SH-SY5Y (cell line): ENCODE measurements around the gene SEC11A.

Experiments used
- GATA2 ChIP-seq: IDR thresholded peaks from 2 replicates; pipeline ENCODE4 v1.6.1; 2011; ENCODE audit warnings: mild to moderate bottlenecking, low read depth, low read length
- GATA3 ChIP-seq: IDR thresholded peaks from 2 replicates; pipeline ENCODE4 v1.6.1; 2011; ENCODE audit warnings: low read depth, mild to moderate bottlenecking, low read length, moderate library complexity

SEC11A gene

DNA sequence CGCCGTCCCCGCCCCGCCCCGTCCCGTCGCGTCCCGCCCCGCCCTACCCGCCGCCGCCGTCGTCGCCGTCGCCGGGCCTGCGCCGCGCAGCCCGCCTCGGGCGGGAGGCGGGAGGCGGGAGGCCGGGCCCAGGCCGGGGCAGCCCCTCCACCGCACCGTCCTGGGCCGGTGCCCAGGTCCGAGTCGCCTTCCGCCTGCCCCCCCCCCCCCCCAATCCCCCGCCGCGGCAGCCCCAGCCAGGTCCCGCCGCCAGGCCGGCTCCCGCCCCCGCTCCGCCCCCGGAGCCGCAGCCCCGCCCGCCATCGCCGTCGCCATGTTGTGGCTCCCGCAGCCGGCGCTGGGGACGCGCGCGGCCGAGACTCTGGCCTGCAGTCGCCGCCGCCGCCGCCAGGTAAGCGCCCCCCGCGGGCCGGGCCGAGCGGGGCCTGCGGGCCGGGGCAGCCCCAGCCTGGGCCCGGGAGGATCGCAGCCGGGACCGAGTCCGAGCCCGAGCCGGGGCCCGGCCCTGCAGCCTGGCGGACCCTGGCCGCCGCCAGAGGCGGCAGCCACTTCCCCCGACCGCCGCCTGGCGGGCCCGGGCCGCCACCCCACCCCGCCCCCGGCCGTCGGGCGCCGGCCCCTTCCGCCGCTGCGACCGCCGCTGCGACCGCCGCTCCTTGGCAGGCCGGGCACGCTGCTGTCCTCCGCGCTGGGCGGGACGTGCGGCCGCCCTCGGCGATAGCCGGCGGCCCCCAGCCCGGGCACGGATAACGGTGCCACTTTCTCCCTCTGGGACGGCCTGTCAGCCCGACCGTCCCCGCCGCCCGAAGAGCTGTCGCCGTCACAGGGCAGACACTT, 32.6 kb upstream of the SEC11A start, which contains the start of gene ZNF592:
ZNF592 (plus strand) TSS at position 319 of the 837 bp plus-strand sequence. CDS start 34,084 bp downstream, outside the sequence.
- TF ChIP-seq GATA2: no peak
- TF ChIP-seq GATA3: no peak

DNA sequence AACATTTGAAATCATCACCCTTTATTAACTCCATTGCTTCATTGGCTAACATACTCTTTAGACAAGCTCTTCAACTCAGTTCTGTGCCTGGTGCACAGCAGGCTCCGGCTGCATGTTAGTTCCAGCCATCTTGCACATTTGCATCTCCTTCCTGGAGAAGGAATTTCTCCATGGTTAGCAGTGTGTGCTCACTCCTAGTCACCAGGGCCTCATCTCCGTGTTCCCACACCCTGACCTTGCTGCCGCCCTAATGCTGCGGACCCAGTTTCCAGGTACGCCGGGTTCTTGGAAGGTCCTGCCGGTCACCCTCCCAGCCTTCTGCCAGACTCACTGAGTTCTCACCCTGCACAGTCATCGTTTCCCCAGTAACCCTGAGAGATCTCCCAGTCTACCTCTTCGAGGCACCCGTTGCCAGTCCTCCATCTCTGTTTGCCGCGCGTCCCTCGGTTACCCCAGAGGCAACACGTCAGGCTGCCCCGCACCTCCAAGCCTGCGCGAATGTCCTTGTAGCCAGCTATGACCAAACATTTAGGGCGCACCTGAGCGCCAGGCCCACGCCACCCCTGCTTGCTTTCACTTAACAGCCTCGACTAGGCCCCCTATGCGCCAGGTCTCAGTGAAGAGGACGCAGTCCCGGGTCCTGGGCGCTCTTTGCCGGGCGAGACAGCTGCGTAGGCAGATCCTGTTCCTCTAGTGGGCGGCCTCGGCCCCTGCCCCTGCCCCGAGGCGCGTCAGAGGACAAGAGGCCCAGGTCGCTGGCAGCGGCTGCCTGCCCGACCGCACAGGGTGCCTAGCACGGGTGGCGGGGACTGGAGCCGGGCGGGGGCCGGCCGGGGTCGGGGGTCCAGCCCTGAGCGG, 31.7 kb upstream of the SEC11A start:
- TF ChIP-seq GATA3: no peak

DNA sequence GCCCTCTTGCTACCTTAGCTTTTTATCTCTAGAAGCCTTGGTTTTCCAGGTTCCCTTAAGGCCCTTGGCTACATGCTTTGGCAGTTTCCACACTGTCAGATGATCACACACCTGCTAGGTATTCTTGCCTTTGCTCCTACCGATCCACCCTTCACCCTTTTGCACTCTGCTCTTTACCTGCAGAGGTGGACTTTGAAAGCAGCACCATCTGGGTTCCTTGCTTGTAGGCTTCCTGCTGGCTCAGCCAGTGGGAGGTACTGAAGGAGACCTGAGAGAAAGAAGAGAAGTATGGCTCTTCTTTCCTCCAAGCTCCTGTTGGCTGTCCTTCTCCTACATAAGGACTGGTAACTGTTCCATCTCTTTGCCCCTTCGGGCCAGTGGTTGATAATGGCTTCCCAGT, 25.2 kb upstream of the SEC11A start:
- TF ChIP-seq GATA2: no peak
- TF ChIP-seq GATA3: no peak

DNA sequence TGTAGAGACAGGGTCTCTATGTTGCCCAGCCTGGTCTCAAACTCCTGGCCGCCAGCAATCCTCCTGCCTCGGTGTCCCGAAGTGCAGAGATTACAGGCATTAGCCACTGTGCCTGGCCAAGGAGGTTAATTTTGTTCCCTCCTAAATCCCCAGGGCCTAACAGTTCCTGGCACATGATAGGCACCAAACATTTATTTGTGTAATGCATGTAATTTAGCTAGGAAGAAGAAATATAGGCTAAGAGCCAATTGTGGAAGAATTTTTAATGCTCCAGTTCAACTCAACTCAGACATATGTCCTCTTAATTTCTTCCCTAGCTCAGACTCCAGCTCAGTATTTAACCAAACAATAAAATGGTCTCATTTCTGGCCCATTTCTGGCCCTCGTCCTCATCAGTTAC, 24.8 kb upstream of the SEC11A start:
- no peak for TF ChIP-seq GATA2
- TF ChIP-seq GATA3: no peak

DNA sequence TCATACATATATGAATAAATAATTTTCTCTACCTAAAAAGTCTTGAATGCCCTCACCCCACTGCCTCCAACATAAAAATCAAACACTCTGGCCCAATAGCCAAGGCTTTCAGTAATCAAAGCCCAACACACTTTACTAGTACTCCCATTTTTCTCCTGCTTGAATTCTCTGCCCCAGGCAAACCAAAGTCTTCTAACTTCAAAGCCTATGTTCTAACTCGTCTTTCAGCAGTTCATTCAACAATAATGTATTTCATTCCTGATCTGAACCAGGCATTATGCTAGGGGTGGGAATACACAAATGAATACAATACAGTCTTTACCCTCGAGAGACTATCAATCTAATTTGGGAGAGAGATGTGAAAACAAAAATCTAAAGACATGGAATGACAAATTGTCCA, 21.1 kb upstream of the SEC11A start:
- TF ChIP-seq GATA2 (no peak), GATA3 (no peak)

DNA sequence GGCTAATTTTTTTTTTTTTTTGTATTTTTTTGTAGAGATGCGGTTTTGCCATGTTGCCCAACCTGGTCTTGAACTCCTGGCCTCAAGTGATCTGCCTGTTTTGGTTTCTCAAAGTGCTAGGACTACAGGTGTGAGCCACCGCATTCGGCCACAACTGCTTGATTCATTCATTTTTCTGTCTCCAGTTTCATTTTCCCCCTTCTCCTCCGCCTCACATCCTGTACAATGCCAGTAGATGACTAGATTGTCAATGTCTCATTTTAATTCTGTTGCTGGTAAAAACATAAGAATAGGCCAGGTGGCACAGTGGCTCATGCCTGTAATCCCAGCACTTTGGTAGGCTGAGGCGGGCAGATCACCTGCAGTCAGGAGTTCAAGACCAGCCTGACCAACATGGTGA, 20.4 kb upstream of the SEC11A start:
- no peak for TF ChIP-seq GATA3
- TF ChIP-seq GATA2: no peak

DNA sequence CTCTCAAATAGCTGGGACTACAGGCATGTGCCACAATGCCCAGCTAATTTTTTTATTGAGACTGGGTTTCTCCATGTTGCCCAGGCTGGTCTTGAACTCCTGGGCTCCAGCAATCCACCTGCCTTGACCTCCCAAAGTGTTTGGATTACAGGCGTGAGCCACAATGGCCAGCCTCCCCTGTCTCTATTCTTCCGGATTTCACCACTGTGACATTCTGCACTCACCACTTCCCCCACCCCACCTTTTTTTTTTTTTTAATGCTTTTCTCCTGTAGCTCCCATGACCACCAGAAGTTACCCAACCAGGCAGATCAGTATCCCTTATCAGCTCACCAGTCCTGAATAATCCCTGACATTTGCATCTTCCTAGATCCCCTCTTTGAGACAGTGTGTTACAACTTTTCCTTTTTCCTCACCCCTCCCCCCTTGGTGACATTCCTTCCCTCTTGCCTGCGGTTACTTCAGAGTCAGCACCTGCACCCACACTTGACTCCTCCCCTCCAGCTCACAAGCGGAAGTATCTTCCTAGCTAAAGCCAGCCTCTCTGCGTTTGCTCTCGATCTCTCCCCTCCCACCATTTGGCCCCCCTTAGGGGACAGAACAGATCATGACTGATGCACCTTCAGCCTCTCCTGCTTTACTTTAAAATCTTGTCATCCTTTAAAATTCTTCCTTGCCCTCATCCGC, 19.0 kb upstream of the SEC11A start:
- no peak for TF ChIP-seq GATA2
- TF ChIP-seq GATA3: no peak

DNA sequence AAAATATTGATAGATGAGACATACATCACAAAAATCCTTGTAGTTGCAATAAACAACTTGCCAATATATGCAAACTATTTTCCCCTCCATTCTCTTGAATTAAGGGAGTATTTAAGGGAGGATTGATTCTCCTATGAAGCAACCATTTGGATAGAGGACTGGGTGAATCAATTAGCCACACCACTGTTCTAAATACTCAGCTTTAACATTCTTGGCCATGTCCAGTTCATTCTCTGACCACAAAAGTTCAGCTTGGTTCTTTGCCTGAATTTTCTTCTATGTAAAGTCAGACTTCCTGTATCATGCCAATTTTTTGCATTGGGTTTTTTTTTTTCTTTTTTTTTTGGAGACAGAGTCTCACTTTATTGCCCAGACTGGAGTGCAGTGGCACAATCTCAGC, 15.8 kb upstream of the SEC11A start:
- TF ChIP-seq GATA3 (no peak), GATA2 (no peak)

DNA sequence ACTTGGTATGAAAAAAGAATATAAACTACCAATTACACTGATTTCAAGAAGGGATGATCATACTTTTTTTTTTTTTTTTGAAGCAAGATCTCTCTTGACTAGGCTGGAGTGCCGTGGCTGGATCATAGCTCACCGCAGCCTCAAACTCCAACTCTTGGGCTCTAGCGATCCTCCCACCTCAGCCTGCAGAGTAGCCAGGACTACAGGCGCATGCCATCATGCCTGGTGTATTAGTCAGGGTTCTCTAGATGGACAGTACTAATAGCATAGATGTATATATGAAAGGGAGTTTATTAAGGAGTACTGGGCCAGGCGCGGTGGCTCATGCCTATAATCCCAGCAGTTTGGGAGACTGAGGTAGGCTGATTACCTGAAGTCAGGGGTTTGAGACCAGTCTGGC, 11.5 kb upstream of the SEC11A start:
- TF ChIP-seq GATA2: no peak
- TF ChIP-seq GATA3: no peak

DNA sequence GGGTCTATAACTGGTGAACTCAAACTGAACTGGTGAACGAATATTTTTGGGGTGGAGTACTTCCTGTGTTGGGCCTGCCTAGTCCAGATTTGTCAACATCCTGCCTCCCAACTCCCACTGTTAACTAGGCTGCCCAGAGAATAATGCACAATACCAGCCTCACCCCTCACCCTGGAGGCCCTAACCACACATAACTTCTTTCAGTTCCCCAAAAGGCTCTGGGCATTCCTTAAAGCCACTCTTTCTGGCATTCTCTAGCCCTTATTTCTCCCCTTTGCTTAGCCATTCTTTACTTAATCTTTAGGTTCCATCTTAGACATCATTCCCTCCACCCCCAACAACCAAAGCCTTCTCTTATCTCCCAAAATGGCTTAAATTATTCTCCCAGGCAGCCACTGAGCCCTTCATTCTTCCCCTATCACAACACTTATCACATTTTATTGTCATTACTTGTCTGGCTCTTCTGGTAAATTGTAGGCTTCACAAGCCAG, 9.1 kb upstream of the SEC11A start:
- TF ChIP-seq GATA3 (no peak), GATA2 (peak; percentile 52; the same call in 1 of the 2 replicates)

DNA sequence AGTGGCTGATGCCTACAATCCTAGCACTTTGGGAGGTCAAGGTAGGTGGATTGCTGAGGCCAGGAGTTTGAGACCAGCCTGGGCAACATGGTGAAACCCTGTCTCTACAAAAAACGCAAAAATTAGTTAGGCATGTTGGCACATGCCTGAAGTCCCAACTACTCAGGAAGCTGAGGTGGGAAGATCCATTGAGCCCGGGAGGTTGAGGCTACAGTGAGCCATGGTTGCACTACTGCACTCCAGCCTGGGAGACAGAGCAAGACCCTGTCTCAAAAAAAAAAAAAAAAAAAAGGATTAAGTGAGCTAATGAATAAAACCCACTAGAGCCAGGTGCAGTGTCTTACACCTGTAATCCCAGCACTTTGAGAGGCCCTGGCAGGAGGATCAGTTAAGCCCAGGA, 6.7 kb upstream of the SEC11A start:
- TF ChIP-seq GATA3: no peak

DNA sequence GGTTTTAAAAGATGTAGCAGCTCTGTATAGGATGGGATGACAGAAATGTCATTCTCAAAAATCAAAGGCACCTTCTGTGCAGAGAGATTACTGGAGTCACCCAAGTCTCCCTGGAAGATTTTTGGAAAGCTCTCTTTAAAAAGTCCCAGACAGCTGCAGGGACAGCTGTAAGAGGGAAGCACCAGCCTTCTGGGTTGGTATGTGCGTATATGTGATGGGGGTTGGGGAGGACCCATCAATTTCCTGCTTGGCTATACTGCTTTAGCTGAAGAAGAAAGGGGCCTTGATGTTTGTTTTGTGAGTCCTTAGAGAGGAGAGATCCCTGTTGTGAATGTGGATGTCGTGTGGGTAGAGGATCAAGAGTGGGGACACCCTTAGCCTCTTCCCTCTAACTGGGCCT, 5.4 kb upstream of the SEC11A start:
- TF ChIP-seq GATA2 (no peak), GATA3 (no peak)

DNA sequence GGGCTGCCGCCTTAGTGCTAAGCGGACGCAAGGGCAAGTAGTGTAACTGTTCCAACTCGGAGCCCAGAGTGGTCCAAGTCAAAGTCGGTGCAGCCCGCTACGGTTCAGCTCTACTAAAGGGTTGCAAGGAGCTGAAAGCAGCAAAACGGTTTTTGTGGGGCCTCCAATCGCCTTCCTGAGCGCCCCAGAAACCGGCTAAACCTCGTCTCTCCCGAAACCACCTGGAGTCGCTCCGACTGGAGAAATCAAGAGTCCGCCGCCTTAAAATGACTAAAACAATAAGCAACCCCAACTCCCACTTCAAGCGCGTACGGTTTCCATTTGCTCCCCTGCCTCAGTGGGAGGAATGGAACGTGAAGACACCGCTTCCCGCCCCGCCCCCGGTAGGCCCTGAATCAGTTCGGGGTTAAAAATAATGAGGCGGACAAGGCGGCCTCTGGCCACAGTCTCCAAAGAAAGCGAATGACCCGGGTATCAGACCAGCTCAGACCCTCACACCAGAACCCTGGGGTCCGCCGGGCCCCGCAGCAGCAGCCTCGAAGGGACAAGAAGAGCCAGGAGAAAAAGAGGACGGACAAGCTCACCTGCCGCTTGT, 401 bp downstream of the SEC11A start:
- TF ChIP-seq GATA2 (no peak), GATA3 (no peak)

DNA sequence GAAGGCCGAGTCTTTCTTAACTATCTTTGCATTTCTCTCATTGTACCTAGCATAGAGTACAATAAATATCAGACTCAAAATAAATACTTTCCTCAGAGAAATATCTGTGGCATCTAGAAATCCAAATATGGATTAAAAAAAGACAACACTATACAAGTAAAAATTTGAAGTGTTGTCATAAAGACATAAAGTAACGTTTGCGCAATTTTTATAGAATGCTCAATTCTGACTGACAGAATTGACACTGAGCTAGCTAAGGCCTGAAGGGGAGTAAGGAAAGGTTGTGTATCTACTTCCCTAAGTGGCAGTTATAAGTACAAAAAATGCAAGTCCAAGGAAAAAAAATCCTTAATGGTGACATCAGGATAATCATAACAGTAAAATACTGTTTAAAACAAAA, 1.1 kb downstream of the SEC11A start:
- TF ChIP-seq GATA3 (no peak), GATA2 (no peak)

DNA sequence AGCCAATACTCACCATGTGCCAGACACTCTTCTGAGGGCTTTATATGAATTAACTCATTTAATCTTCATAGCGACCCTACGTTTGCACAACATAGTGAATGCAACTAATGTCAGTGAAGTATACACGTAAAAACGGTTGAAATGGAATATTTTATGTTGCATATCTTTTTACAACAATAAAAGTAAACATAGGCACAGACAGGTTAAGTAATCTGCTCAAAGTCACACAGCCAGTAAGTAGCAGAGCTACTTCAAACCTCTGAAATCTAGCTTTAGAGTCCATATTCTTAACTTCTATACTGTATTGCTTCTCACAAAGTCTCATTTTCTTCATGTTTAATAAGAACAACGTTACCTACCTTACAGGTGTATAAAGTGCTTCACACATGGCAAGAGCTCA, 1.6 kb downstream of the SEC11A start:
- TF ChIP-seq GATA3 (no peak), GATA2 (no peak)
